ENCODE data around the gene RALB. TPM values are rescaled to one million over a fixed set of nuclear protein-coding genes. Genes with fewer than 3 reads are reported as not detected.

RALB gene
- total and polyA plus RNA-seq, 2 donors from 2014 or later: 58.5 to 64.5 TPM

DNA sequence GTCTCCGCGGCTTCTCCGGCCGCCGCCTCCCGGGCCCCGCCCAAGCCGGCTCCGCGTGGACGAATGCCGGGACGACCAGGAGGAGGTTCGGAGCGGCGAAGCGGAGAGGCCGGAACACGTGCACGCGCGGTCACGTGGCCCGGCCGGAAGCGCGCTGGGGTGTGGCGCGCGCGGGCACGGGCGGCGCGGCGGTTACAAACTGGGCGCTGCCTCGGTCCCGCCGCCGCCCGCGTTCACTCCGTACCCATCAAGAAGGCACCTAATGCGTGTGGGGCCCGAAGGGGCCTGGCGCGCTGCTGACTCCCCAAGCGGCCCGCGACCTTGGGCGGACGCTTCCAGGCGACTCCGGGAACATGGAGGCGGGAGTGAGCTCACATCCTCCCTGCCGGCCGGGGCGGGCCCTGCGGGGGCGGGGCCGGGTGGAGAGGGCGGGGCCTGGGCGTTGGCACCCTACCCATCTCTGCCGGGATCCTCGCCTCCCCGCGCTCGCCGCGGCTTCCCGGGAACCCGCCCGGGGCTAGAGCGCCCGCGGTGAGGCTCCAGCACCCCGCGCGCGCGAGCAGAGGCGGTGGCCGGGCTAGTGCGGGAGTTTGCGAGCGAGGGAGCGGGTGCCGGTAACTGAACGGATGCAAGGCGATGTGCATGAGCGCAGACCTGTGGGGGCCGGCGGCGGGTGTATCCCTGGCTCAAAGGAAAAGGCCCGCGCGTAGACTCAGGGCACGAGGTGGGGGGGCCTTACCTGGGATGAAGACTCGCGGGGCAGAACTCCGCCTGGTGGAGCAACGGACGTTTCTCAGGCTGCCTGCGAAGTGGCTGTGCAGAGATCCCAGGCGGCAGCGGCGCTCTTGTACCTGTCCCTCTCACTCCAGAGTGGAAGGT lies 29.4 kb upstream of the RALB start, which contains the start of gene TMEM185B:
TMEM185B (minus strand) TSS at position 367 of the 879 bp plus-strand sequence. CDS start 424 bp downstream, outside the sequence.
- Histone ChIP-seq H3K9ac (ENCODE audit: low read length in 3 of 3) (peak within 1 kb of the TSS in 2 of 3 donors; percentile 58 to 84), H3K4me1 (ENCODE audit: control insufficient read depth in 2 of 3, insufficient read depth in 2 of 3, low read depth in 1 of 3, low read length in 3 of 3) (peaks cover 0 to 18% (median 10%) of the 10 kb centered on the region in 3 donors), H3K36me3 (ENCODE audit: control insufficient read depth in 2 of 3, insufficient read depth in 3 of 3, low read length in 3 of 3) (no peaks in the 10 kb centered on the region), H3K4me3 (ENCODE audit: low read length in 3 of 3) (peak within 1 kb of the TSS; percentile 43 to 77 (median 56)), H3K9me3 (ENCODE audit: control insufficient read depth in 2 of 3, insufficient read depth in 1 of 3, low read length in 3 of 3) (no peaks in the 10 kb centered on the region), H3K27ac (ENCODE audit: low read depth in 2 of 2, low read length in 2 of 2) (peak within 1 kb of the TSS; percentile 94 to 97), H3K27me3 (ENCODE audit: control insufficient read depth, insufficient read depth, low read length) (no peaks in the 10 kb centered on the region)
- FAIRE-seq (no peak), DNase-seq (peak; percentile 93 to 97 (median 94))
- peak; percentile 21 for TF ChIP-seq CTCF (IDR thresholded peaks at IDR 0.05; ENCODE audit: borderline replicate concordance, extremely low read depth, insufficient read depth)
- intact Hi-C loops (cut with DNase I): no loop called here

- FAIRE-seq (no peak), DNase-seq (peak in 2 of 5 donors; percentile 61 to 74)
- intact Hi-C loops (cut with DNase I): no loop called here
- Histone ChIP-seq H3K36me3 (ENCODE audit: control insufficient read depth in 2 of 3, insufficient read depth in 3 of 3, low read length in 3 of 3) (no peaks in the 10 kb centered on the region), H3K9me3 (ENCODE audit: control insufficient read depth in 2 of 3, insufficient read depth in 1 of 3, low read length in 3 of 3) (no peaks in the 10 kb centered on the region), H3K27me3 (ENCODE audit: control insufficient read depth, insufficient read depth, low read length) (no peaks in the 10 kb centered on the region), H3K27ac (ENCODE audit: low read depth in 2 of 2, low read length in 2 of 2) (no peak overlapping the region), H3K4me1 (ENCODE audit: control insufficient read depth in 2 of 3, insufficient read depth in 2 of 3, low read depth in 1 of 3, low read length in 3 of 3) (peaks cover 0 to 18% (median 10%) of the 10 kb centered on the region in 3 donors), H3K9ac (ENCODE audit: low read length in 3 of 3) (no peak overlapping the region), H3K4me3 (ENCODE audit: low read length in 3 of 3) (peak overlapping the region in 1 of 3 donors; percentile 77)
- TF ChIP-seq CTCF (IDR thresholded peaks at IDR 0.05; ENCODE audit: borderline replicate concordance, extremely low read depth, insufficient read depth): no peak
Measured at GRCh38 chr2:120224256-120224655, 28.4 kb upstream of the RALB start.

- H3K27ac ChIP-seq (ENCODE audit: low read depth in 2 of 2, low read length in 2 of 2): no peak overlapping the region
- H3K9ac ChIP-seq (ENCODE audit: low read length in 3 of 3): no peak overlapping the region
- no peak for TF ChIP-seq CTCF (IDR thresholded peaks at IDR 0.05; ENCODE audit: borderline replicate concordance, extremely low read depth, insufficient read depth)
- H3K4me1 ChIP-seq (ENCODE audit: control insufficient read depth in 2 of 3, insufficient read depth in 2 of 3, low read depth in 1 of 3, low read length in 3 of 3): peaks cover 0 to 18% (median 10%) of the 10 kb centered on the region in 3 donors
- no peaks in the 10 kb centered on the region for H3K27me3 ChIP-seq (ENCODE audit: control insufficient read depth, insufficient read depth, low read length)
- no peak for FAIRE-seq
- H3K4me3 ChIP-seq (ENCODE audit: low read length in 3 of 3): no peak overlapping the region
- DNase-seq: peak in 2 of 5 donors; percentile 23 to 35
- intact Hi-C loops (cut with DNase I): no loop called here
- no peaks in the 10 kb centered on the region for H3K36me3 ChIP-seq (ENCODE audit: control insufficient read depth in 2 of 3, insufficient read depth in 3 of 3, low read length in 3 of 3)
- H3K9me3 ChIP-seq (ENCODE audit: control insufficient read depth in 2 of 3, insufficient read depth in 1 of 3, low read length in 3 of 3): no peaks in the 10 kb centered on the region
Measured at GRCh38 chr2:120224735-120225548, 27.7 kb upstream of the RALB start.

Measured in kidney (tissue), 14 donors.